Brain microvascular endothelial cell (primary cell): ENCODE results near the gene CPSF4.

Experiments used
- DNase-seq: peaks from one replicate; pipeline ENCODE4 v3.0.0-alpha.2; 2020
- H3K27ac ChIP-seq: fragments of 250-450 bp; sonication (Bioruptor Pico); 2 replicates; pipeline ENCODE4 v1.5.1; 2020; ENCODE audit warnings: mild to moderate bottlenecking, moderate library complexity
- H3K27me3 ChIP-seq: fragments of 250-450 bp; sonication (Bioruptor Pico); replicated peaks from 2 replicates; pipeline ENCODE4 v1.5.1; 2020; ENCODE audit warnings: mild to moderate bottlenecking
- H3K36me3 ChIP-seq: fragments of 250-450 bp; sonication (Bioruptor Pico); replicated peaks from 2 replicates; pipeline ENCODE4 v1.5.1; 2020; ENCODE audit warnings: mild to moderate bottlenecking
- H3K4me3 ChIP-seq: 2 replicates; pipeline ENCODE4 v1.5.1; 2011; ENCODE audit warnings: low read depth, mild to moderate bottlenecking, control low read depth, low read length, moderate library complexity
- CTCF ChIP-seq: IDR thresholded peaks from 2 replicates; pipeline ENCODE4 v1.5.1; 2011; ENCODE audit warnings: low read depth, mild to moderate bottlenecking, moderate library complexity, low read length, control low read depth, inconsistent platforms; ENCODE audit errors: missing control alignments
- in situ Hi-C: cut with HindIII; loops from 2 replicates; pipeline ENCODE4 v1.10.0; 2017; ENCODE audit warnings: low sequenced_read_pairs, low pct_ligation_motif_present

The CPSF4 gene

GRCh38 chr7:99472561-99473314 is 34.0 kb downstream of the CPSF4 start, which contains the start of gene ZNF789:
ZNF789 (plus strand) TSS chr7:99472890; CDS start chr7:99476457, 3,567 bp downstream.
- Histone ChIP-seq H3K36me3 (peaks cover 10% of the 10 kb centered on the region), H3K27me3 (no peaks in the 10 kb centered on the region), H3K4me3 (peak within 1 kb of the TSS; percentile 95), H3K27ac (peak within 1 kb of the TSS; percentile 76)
- TF ChIP-seq CTCF = no peak
- in situ Hi-C loops = no loop called here
- DNase-seq = peak; percentile 98

- H3K27me3 ChIP-seq = no peaks in the 10 kb centered on the region
- H3K27ac ChIP-seq = peak overlapping the region; percentile 76
- H3K4me3 ChIP-seq = peak overlapping the region; percentile 95
- peaks cover 14% of the 10 kb centered on the region for H3K36me3 ChIP-seq
- TF ChIP-seq CTCF = no peak
- peak; percentile 68 for DNase-seq
- in situ Hi-C loops = no loop called here
Observed at GRCh38 chr7:99473315-99473596, 34.5 kb downstream of the CPSF4 start.

- Histone ChIP-seq H3K27me3 (no peaks in the 10 kb centered on the region), H3K36me3 (peaks cover 31% of the 10 kb centered on the region), H3K4me3 (no peak overlapping the region), H3K27ac (no peak overlapping the region)
- in situ Hi-C loops = no loop called here
- TF ChIP-seq CTCF = no peak
- DNase-seq = no peak
Observed at GRCh38 chr7:99476107-99476506, 37.4 kb downstream of the CPSF4 start.

GRCh38 chr7:99478464-99479440 is 40.0 kb downstream of the CPSF4 start:
- H3K4me3 ChIP-seq = no peak overlapping the region
- no peaks in the 10 kb centered on the region for H3K27me3 ChIP-seq
- no peak overlapping the region for H3K27ac ChIP-seq
- no peak for DNase-seq
- TF ChIP-seq CTCF = no peak
- H3K36me3 ChIP-seq = peaks cover 43% of the 10 kb centered on the region
- in situ Hi-C loops = no loop called here

- Histone ChIP-seq H3K27ac (no peak overlapping the region), H3K4me3 (no peak overlapping the region), H3K36me3 (peaks cover 43% of the 10 kb centered on the region), H3K27me3 (no peaks in the 10 kb centered on the region)
- in situ Hi-C loops = no loop called here
- DNase-seq = no peak
- no peak for TF ChIP-seq CTCF
Observed at GRCh38 chr7:99485094-99485493, 46.4 kb downstream of the CPSF4 start.
